HG03571 (cell line): ENCODE data around the gene MADD.

ENCODE experiments used
- ATAC-seq: cut with Tn5 transposase; IDR thresholded peaks from one replicate; pipeline ENCODE4 v1.9.1; 2021; ENCODE audit not compliant: unreplicated experiment

MADD gene

DNA sequence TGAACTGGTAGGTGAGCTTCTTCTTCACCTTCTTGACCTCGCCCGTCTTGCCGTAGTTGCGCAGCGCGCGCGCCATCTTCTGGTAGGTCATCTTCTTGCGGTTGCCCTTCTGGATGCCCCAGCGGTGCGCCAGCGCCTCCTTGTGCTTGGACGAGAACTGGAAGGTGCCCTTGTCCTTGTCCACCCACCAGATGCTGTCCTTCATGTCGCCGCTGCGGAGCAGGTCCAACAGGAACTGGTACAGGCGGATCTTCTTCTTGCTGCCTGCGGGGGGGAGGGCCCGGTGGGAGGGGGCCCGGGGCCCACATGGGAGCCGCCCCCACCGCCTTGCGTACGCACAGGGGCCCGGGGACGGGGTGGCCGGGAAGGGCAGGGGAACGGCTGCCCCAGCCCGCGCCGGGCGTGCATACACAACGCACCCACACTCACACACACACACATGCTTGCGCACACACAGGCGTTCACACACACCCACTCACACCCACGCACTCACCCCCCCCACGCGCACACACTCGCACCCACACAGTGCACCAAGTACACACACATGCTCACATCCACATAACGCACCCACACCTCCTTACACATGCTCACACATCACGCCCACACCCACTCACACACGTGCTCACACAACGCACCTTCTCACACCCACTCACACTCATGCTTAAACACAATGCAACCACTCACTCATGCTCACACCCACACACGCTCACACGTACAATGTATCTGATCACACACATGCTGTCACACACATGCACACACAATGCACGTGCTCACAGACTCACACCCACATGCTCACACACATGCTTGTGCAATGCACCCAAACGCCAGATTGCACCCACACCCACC is 85.6 kb downstream of the MADD start:
- ATAC-seq, result no peak

DNA sequence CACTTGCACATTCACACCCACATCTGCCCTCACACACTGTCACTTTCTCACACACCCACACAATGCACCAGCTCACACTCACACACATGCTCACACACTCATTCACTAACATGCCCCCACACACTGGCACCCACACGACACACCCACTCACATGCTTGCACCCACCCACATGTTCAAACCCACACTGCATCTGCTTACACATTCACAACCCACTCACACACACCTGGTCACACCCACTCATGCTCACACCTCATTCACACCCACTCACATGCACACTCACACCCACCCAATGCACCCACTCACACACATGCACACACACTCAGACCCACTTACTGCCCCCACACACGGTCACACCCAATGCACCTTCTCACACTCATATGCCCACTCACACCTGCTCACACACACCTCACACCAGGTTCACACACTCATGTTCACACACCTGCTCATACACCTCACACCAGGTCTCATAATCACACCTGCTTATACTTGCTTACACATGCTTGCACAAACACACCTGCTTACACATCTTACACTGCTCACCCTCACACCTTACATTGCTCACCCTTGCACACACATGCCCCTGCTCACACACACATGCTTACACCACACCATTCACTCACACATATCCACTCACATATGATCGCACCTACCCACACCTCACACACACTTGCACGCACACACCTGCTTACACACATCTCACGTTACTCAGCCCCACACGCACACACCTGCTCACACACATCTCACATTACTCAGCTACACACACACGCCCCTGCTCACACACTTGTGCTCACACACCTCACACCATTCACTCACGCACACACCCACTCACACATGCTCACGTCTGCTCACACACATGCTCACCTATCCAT is 86.4 kb downstream of the MADD start:
- ATAC-seq, result no peak

GRCh38 chr11:47356998-47357329 is 87.0 kb downstream of the MADD start:
- no peak for ATAC-seq

GRCh38 chr11:47357985-47358730 is 88.2 kb downstream of the MADD start:
- no peak for ATAC-seq

DNA sequence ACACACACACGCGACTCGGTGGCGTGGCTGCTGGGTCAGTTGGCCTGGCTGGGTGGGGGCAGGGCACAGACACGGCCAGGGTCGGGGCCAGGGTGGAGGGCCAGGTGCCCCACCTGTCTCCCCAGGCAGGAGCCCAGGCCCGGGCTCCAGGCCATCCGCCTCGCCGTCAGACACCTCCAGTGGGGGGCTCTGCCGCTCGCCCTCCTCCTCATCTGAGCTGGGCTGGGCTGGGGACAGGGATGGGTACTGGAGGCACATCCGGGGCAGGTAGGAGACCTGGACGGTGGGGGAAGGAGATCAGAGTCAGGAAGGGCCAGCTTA is 88.8 kb downstream of the MADD start:
- ATAC-seq, result no peak

GRCh38 chr11:47359162-47359561 is 89.2 kb downstream of the MADD start:
- no peak for ATAC-seq

- ATAC-seq, result no peak
Measured at GRCh38 chr11:47359586-47359985, 89.7 kb downstream of the MADD start.

GRCh38 chr11:47360341-47360740 is 90.4 kb downstream of the MADD start:
- no peak for ATAC-seq

DNA sequence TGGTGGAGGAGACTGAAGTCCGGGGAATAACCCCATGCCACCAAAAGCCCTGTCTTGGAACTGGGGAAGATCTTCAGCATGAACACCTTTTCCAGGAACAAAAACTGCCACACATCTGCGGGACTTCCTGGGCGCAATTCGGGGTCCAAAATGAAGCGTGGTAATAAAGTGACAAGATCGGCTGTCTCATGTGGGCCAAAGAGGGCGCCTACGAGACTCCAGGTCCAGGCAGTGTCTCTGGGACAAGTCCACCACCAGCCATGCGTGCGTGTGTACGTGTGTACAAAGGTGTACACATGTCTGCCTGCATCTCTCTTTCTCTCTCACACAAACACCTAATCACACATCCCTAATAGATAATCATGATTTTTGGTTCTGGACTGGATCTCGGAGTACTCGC is 91.5 kb downstream of the MADD start:
- no peak for ATAC-seq

GRCh38 chr11:47366020-47366490 is 96.1 kb downstream of the MADD start:
- ATAC-seq, result no peak

GRCh38 chr11:47369676-47370075 is 99.7 kb downstream of the MADD start:
- ATAC-seq, result no peak

DNA sequence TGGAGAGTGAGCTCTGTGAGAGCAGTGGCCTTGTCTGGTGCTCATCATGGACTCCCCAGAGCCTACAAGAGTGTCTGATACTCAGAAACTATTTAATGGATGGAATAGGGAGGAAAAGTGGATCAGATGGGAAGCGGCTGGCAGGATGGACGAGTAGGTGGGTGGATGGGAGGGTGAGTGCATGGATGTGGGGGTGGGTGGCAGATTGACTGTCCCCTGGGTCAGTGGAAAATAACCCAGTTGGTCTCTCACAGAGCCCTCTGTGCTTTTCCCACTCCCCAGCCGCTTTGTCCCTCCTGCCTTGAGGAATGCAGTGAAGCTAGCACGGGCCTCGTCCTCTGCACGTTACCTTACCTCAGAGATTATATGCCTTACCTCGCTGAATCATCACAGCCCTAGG is 102.5 kb downstream of the MADD start:
- no peak for ATAC-seq

GRCh38 chr11:47373876-47374719 is 104.2 kb downstream of the MADD start:
- ATAC-seq, result no peak

DNA sequence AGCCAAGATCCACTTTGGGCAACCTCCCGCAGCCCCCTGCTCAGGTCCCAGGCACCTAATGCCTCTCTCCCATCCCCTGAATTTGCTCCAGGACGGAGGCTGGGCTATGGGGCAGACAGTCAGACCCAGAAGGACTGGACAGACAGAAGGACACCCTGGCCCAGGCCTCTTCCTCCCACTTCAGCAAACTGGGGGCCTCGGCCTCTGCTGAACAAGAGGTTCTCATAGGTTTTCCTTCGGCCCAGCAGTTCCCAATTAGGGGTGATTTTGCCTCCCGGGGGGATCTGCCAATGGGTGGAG is 104.7 kb downstream of the MADD start:
- ATAC-seq, result no peak

- ATAC-seq, result no peak
Measured at GRCh38 chr11:47375020-47375419, 105.1 kb downstream of the MADD start.

GRCh38 chr11:47375546-47376085 is 105.7 kb downstream of the MADD start:
- no peak for ATAC-seq

- no peak for ATAC-seq
Measured at GRCh38 chr11:47376107-47376524, 106.2 kb downstream of the MADD start.

DNA sequence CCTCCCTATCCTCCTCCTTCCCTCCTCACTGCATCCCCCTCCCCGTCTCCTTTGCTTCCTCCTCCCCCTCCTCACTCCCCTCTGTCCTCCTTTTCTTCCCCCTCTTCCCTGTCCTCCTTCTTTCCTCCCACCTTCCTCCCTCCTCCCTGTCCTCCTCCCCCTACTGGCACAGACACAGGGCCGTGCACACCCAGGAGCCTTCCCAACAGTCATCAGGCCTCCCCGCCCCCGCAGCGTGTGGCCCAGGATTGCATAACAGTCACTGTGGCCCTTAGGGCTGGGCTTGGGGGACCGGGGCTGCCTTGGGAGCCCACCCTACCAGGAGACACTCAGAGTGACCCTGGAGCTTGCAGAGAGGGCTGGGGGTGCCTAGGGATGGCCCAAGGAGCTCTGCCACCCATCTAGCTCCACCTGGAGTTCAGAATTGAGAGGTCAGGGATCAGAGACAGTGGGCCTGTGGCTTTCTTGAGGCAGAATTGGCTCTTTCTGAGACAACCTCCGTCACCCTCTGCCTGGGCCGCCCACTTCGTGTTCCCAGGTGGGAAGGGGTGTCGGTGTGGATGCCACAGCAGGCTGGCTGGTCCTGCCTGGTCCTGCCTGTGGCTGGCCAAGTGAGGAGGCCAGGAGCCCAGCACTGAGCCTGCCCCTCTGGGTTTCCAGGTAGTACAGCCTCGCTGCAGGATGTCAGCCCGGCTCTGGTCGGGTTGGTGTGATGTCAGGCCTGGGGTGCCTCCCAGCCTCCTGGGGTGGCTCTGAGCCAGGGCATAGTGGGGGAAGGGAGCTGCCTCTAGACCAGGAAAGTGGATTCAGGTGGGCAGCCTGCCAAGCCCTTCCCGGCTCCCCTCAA is 106.8 kb downstream of the MADD start:
- ATAC-seq, result no peak

GRCh38 chr11:47377571-47378009 is 107.7 kb downstream of the MADD start:
- no peak for ATAC-seq
